Bronchial epithelial cell (primary cell): ENCODE data around the gene GCLC. TPM values are rescaled to one million over a fixed set of nuclear protein-coding genes. Genes with fewer than 3 reads are reported as not detected.

Experiments used
- DNase-seq: peaks from one replicate; pipeline ENCODE4 v3.0.0-alpha.2; 2010; ENCODE audit warnings: low read depth
- FAIRE-seq: peaks from 2 replicates; lab custom pipeline; 2011; peaks lifted over from hg19 to GRCh38; lab: Jason Lieb, UNC
- H3K27me3 ChIP-seq: 2 replicates; pipeline ENCODE4 v1.5.1; 2011; ENCODE audit warnings: low read length; ENCODE audit not compliant: control insufficient read depth, insufficient read depth
- H3K36me3 ChIP-seq: 2 replicates; pipeline ENCODE4 v1.5.1; 2011; ENCODE audit warnings: low read length; ENCODE audit not compliant: control insufficient read depth, insufficient read depth
- H3K4me3 ChIP-seq: 2 replicates; pipeline ENCODE4 v1.5.1; 2011; ENCODE audit warnings: mild to moderate bottlenecking, low read depth, low read length, control low read depth
- total RNA-seq: library from RNA; depleted of rRNA; stranded (reverse); fragments of >200 nt; gene quantifications from 2 replicates; pipeline ENCODE4 v1.2.1, GENCODE V29; 2014
- TF ChIP-seq, protein P1 (sequence below): IDR thresholded peaks from 2 replicates; pipeline ENCODE4 v1.5.1; 2011; ENCODE audit warnings: mild to moderate bottlenecking, moderate library complexity, low read length, control low read depth, inconsistent platforms; ENCODE audit not compliant: insufficient read depth, severe bottlenecking

Gene GCLC
- total RNA-seq, 1 donor from 2014 or later: 74.8 TPM

- no peak for DNase-seq
- no peak overlapping the region for H3K4me3 ChIP-seq
- no peaks in the 10 kb centered on the region for H3K27me3 ChIP-seq
- FAIRE-seq: no peak
- TF ChIP-seq, protein P1, sequence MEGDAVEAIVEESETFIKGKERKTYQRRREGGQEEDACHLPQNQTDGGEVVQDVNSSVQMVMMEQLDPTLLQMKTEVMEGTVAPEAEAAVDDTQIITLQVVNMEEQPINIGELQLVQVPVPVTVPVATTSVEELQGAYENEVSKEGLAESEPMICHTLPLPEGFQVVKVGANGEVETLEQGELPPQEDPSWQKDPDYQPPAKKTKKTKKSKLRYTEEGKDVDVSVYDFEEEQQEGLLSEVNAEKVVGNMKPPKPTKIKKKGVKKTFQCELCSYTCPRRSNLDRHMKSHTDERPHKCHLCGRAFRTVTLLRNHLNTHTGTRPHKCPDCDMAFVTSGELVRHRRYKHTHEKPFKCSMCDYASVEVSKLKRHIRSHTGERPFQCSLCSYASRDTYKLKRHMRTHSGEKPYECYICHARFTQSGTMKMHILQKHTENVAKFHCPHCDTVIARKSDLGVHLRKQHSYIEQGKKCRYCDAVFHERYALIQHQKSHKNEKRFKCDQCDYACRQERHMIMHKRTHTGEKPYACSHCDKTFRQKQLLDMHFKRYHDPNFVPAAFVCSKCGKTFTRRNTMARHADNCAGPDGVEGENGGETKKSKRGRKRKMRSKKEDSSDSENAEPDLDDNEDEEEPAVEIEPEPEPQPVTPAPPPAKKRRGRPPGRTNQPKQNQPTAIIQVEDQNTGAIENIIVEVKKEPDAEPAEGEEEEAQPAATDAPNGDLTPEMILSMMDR: no peak
- H3K36me3 ChIP-seq: no peaks in the 10 kb centered on the region
Observed at GRCh38 chr6:53493635-53494025, 51.3 kb downstream of the GCLC start.

DNA sequence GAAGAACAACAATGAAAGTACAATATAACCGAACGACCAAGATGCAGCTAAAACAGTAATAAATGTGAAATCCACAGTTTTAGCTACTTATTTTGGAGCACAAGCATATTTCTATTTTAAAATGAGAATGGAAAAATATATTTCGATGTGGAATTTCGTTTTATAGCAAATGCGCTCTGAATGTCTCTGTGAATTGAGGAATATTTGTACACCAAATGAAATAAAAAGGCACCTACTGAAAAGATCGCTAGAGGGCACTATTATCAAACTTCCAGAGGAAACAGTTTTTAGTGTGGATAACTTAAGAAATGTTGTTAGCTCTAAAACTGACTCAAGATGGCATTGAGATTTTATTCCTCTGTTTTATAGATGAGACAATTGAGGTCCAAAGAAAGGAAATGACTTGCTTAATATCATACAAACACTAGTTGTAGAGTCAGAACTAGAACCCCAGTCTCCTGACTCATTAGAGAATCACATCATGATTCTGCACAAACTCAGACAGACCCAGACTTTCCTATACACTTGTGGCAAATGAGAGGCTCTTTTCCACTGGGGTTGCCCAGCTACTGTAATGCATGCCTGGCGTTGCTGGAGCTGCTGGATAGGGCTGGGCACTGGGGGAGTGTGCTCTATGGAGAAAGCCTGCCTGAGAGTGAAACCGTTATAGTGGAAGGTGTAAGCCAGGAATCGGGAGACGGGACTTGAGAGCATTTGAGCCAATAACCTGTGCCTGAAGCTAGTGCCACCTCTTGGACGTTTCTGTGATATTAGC lies 51.9 kb downstream of the GCLC start:
- FAIRE-seq (no peak), DNase-seq (peak; percentile 90)
- H3K27me3 ChIP-seq: no peaks in the 10 kb centered on the region
- TF ChIP-seq, protein P1: peak; percentile 45
- H3K4me3 ChIP-seq: no peak overlapping the region
- no peaks in the 10 kb centered on the region for H3K36me3 ChIP-seq

GRCh38 chr6:53487080-53487479 lies 57.8 kb downstream of the GCLC start:
- Histone ChIP-seq H3K36me3 (no peaks in the 10 kb centered on the region), H3K27me3 (peaks cover 2% of the 10 kb centered on the region), H3K4me3 (no peak overlapping the region)
- FAIRE-seq: no peak
- no peak for DNase-seq
- TF ChIP-seq, protein P1: no peak

- Histone ChIP-seq H3K4me3 (no peak overlapping the region), H3K36me3 (no peaks in the 10 kb centered on the region), H3K27me3 (peaks cover 2% of the 10 kb centered on the region)
- FAIRE-seq (no peak), DNase-seq (no peak)
- TF ChIP-seq, protein P1: no peak
Observed at GRCh38 chr6:53486679-53487078, 58.2 kb downstream of the GCLC start.

- FAIRE-seq (no peak), DNase-seq (peak; percentile 62)
- peaks cover 2% of the 10 kb centered on the region for H3K27me3 ChIP-seq
- TF ChIP-seq, protein P1: peak; percentile 76
- no peaks in the 10 kb centered on the region for H3K36me3 ChIP-seq
- H3K4me3 ChIP-seq: no peak overlapping the region
Observed at GRCh38 chr6:53484476-53485280, 60.2 kb downstream of the GCLC start.
